HTR-8/SVneo (cell line): ENCODE data around the gene EPB41L4B.
A peak's percentile ranks its signal among the peaks of the same experiment; 100 is the strongest.

ENCODE experiments used
- DNase-seq: peaks from one replicate; pipeline ENCODE4 v3.0.0; 2011; ENCODE audit warnings: low spot score, mixed read lengths; ENCODE audit not compliant: insufficient read length
- FAIRE-seq: peaks from 2 replicates; lab custom pipeline; 2011; peaks lifted over from hg19 to GRCh38; lab: Jason Lieb, UNC

Gene EPB41L4B

GRCh38 chr9:109273869-109274268, 47.0 kb downstream of the EPB41L4B start:
- no peak for DNase-seq
- no peak for FAIRE-seq

- DNase-seq (no peak), FAIRE-seq (no peak)
Observed at GRCh38 chr9:109272745-109273144, 48.1 kb downstream of the EPB41L4B start.

- no peak for FAIRE-seq
Observed at GRCh38 chr9:109272045-109272444, 48.8 kb downstream of the EPB41L4B start.

GRCh38 chr9:109270971-109271925, 49.6 kb downstream of the EPB41L4B start:
- FAIRE-seq (no peak), DNase-seq (no peak)

More at GRCh38 chr9:109272045-109272444, 48.8 kb downstream of the EPB41L4B start:
- DNase-seq = no peak

- FAIRE-seq (no peak), DNase-seq (no peak)
Observed at GRCh38 chr9:109270441-109270840, 50.4 kb downstream of the EPB41L4B start.

- DNase-seq (no peak), FAIRE-seq (no peak)
Observed at GRCh38 chr9:109269839-109270238, 51.0 kb downstream of the EPB41L4B start.

- FAIRE-seq = no peak
- no peak for DNase-seq
Observed at GRCh38 chr9:109269081-109269480, 51.8 kb downstream of the EPB41L4B start.

GRCh38 chr9:109267555-109267954, 53.3 kb downstream of the EPB41L4B start:
- peak; percentile 28 for FAIRE-seq
- DNase-seq = no peak

- DNase-seq (no peak), FAIRE-seq (no peak)
Observed at GRCh38 chr9:109264877-109265587, 55.8 kb downstream of the EPB41L4B start.

- no peak for DNase-seq
- no peak for FAIRE-seq
Observed at GRCh38 chr9:109263358-109263757, 57.5 kb downstream of the EPB41L4B start.

- FAIRE-seq = no peak
- DNase-seq = no peak
Observed at GRCh38 chr9:109258481-109259302, 62.2 kb downstream of the EPB41L4B start.

GRCh38 chr9:109256336-109256735, 64.5 kb downstream of the EPB41L4B start:
- DNase-seq = no peak
- no peak for FAIRE-seq

- no peak for FAIRE-seq
Observed at GRCh38 chr9:109255394-109255793, 65.5 kb downstream of the EPB41L4B start.

GRCh38 chr9:109254317-109254716, 66.5 kb downstream of the EPB41L4B start:
- FAIRE-seq (no peak), DNase-seq (no peak)

More at GRCh38 chr9:109255394-109255793, 65.5 kb downstream of the EPB41L4B start:
- DNase-seq = no peak

- FAIRE-seq (no peak), DNase-seq (no peak)
Observed at GRCh38 chr9:109253637-109254284, 67.1 kb downstream of the EPB41L4B start.

GRCh38 chr9:109253241-109253636, 67.6 kb downstream of the EPB41L4B start:
- DNase-seq (no peak), FAIRE-seq (no peak)

GRCh38 chr9:109252291-109252690, 68.6 kb downstream of the EPB41L4B start:
- FAIRE-seq (no peak), DNase-seq (no peak)

- FAIRE-seq (no peak), DNase-seq (no peak)
Observed at GRCh38 chr9:109251776-109252106, 69.1 kb downstream of the EPB41L4B start.

- DNase-seq = no peak
- peak; percentile 54 for FAIRE-seq
Observed at GRCh38 chr9:109251080-109251775, 69.6 kb downstream of the EPB41L4B start.

GRCh38 chr9:109250771-109251079, 70.1 kb downstream of the EPB41L4B start:
- FAIRE-seq = no peak
- no peak for DNase-seq
